Measurements from ENCODE around the gene TMEM52.
"Not testable (repeated sequence)": the region's sequence is repeated elsewhere in the genome, so short reads cannot be mapped to it uniquely, and the experiment has no call there.

TMEM52 gene

GRCh38 chr1:1892763-1893120 lies 26.3 kb downstream of the TMEM52 start:
- no peak for DNase-seq

DNA sequence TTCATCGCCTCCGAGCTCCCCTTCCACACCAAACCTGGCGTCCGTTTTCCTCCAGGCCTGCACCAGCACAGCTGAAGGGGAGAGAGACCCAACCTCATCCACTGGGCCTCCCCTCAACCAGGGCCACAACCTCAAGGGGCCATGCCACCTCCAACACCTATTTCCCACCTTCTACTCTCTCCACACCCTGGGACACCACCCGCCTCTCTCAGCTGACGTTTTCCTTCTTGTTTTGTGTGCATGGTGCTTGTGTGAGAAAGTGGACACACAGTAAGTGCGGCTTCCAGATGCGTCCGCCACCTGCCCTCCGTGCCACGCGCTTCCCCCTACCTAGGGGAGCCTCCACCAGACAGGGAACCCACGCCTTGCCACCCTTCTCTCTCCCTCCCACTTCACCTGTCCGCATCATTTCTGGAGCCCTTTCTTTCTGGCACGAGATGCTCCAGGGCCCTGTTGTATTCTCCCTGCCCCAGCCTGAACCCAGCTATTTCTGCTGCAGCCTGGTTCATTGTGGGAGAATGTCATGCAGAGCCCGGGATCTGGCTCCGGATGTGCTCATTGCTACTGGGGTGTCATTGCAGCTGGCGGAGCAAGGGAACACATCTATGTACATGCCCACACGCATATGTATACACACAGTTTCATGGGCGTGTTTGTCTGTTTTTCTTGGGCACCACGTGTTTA lies 26.9 kb downstream of the TMEM52 start:
- no peak for DNase-seq

DNA sequence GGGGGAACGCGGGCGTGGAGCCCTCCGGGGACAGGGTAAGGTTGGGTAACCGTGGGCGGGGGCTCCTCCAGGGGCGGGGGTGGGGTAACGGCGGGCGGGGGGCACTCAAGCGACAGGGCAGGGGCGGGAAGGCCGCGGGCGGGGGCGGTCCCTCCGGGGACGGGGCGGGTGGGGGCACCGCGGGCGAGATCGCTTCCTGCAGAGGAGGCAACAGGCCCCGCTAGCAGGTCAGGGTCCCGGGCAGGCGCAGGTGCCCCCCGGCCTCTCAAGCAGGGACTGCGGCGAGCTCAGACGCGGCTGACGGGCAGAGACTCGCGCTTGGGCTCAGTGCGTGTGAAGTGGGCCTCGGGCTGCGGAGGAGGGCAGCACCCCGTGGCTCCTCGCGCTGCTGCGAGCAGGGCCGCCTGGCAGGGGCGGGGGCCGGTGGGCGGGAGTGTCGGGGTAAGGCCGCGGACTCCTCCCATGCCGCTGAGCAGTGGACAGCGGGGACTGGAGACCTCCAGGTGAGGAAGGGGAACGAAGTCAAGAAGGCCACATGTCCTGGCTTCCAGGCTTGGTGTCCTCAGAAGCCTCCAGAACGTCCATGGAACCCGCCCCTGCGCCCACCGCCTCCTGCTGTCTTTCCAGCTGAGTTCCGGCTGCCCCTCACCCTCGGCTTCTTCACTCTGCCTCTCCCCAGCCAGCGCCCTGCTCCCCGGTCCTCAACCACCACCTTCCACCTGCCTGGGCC lies 27.6 kb downstream of the TMEM52 start:
- no peak for DNase-seq

GRCh38 chr1:1890506-1891348 lies 28.4 kb downstream of the TMEM52 start, which contains the start of gene GNB1:
Gene GNB1 (minus strand): TSS chr1:1891087. CDS start chr1:1825453, 65,634 bp downstream.
- peak; percentile 81 for DNase-seq

DNA sequence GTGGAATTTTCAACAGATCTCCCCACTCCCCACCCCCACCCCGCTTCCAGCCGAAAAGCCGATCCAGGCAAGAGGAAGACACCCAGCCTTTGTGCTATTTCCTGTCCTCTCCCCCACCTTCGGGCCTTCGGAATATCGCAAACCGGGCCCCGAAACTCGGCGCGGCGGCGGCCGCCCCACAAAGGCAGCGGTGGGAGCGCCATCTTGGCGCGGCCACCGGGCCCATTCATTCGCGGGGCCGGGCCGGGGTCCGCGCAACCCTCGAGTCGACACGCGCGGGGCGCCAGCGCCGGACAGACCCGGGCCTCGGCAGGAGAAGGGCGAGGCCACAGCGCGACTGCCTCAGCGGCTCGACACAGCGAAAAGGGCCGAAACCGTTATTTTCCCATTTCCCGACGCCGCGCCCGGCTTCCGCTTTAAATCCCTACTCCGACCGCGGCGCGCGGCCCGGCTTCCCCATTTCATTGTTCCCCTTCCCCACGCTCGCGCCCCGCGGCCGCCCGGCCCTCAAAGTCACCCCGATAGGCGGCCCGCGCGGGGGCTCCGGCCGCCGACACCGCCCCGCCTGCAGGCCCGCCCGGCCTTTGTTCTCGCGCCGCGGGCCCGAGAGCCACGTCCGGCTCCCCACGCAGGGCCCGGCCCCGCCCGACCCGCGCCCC lies 29.1 kb downstream of the TMEM52 start:
- DNase-seq, result peak; percentile 29

DNA sequence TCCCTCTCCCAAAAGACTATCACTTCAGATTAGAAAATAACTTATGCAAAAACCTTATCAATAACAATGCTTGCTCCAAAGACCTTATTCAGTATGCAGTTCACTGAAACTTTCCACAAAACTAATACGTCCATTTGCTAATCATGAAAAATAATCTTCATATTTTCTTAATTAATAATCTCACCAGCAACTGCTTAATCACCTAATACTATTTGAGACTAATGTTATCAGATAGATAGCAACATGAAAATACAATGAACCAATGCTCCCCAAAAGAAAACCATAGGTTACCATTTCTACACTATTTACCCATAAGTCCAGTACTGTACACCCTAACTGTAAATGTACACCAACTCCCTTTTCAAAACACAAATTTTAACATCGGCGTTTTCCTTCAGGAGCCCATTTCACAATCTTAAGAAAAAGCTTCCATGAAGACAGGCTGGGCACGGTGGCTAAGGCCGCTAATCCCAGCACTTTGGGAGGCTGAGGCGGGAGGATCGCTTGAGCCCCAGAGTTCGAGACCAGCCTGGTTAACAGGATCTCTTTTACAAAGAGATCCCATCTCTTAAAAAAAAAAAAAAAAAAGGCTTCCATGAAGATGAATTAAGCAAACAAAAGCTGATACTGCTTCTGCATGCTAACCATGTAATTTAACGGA lies 29.9 kb downstream of the TMEM52 start:
- no peak for DNase-seq

DNA sequence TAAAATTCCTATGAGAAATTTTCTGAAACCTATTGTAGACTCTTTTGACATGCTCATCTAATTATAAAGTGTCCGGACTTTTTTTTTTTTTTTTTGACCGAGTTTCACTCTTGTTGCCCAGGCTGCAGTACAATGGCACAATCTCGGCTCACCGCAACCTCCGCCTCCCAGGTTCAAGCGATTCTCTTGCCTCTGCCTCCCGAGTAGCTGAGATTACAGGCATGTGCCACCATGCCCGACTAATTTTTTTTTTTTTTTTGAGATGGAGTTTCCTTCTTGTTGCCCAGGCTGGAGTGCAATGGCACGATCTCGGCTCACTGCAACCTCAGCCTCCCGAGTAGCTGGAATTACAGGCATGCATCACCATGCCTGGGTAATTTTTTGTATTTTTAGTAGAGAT lies 35.2 kb downstream of the TMEM52 start:
- not testable (repeated sequence) for DNase-seq

DNA sequence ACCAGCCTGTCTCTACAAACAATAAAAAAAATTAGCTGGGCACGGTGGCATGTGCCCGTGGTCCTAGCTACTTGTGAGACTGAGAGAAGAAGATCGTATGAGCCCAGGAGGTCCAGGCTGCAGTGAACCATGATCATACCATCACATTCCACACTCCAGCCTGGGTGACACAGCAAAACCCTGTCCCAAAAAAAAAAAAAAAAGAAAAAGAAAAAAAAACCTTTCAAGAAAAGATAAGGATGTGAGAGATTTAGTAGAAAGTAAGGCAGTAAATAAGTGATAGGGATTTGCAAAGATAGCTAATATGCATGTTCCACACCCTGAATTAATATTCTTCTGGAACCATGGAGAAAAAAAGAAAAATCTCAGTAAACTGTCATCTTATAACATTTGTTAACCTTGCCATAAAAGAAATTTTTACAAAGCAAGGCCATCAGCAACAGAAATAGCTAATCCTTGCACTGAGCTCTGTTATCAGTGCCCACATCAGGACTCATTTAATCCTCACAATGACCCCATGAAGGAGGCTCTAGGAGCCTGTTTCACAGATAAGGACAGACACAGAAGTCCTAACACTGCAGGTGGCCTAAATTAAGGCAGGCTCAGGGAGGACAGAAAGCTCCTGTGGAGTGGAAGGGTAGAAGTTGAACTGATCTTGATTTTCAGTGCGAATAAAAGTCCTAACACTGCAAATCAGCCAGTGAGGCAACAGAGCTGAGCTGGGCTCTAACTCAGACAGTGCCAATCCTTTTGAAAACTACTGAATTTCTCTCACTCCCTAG lies 35.8 kb downstream of the TMEM52 start:
- no peak for DNase-seq

DNA sequence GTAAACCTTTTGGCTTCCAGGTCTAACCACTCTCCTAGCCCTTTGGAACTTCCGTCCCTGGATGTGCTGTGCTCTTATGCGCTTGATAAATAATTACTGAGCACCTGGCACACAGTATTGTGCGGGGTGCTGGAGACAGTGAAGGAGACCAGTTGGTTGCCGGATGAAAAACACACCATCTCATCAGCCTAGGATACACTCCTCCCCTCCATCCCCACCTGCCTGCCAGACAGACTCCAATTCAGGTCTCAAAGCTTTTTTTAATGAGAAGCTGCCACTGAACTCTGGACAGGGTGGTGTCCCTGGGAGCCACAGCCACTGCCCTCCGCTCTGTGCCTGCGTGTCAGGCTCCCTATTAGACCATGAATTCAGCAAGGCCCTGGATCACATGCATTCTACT lies 37.4 kb downstream of the TMEM52 start:
- no peak for DNase-seq

DNA sequence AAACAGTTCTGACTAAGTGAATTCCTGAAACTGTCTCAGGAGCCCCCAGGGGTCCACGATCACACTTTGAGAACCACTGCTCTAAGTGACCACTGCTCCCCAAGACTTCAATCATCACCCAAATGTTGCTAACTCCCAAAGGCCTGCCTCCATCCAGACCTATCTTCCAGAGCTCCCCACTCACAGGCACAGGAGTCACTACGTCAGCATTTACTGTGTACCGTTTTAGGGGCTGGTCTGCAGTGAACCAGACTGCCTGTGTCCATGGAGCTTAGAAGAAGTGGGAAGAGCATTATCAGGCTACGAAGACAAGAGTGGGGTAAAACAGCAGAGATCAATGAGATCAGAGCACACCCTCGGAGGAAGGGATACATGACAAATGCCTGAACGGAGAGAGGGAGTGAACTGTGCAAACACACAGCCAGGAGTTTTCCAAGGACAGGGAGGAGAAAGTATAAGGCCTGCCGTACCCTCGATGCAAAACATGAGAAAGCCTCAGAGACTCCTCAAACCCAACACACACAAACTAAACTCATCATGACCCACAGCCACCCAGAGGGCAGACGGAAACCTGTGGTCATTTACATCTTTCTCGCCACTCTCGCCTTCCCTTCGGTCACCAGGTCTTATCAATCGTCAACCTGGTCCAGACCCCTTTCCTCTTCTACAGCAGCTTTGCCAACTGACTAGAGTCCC lies 38.3 kb downstream of the TMEM52 start:
- no peak for DNase-seq

DNA sequence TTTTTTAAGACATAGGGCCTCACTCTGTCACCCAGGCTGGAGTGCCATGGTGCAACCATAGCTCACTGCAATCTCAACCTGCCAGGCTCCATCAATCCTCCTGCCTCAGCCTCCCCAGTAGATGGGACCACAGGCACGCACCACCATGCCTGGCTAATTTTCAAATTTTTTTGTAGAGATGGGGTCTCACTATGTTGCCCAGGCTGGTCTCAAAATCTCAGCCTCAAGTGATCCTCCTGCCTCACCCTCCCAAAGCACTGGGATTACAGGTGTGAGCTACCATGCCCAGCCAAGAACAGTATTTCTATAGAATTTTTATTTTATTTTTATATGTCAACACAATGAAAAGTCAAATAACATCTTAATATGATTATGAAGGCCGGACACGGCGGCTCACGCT lies 39.1 kb downstream of the TMEM52 start:
- DNase-seq, result no peak

GRCh38 chr1:1877865-1878436 lies 41.1 kb downstream of the TMEM52 start:
- DNase-seq, result no peak

GRCh38 chr1:1876335-1876930 lies 42.6 kb downstream of the TMEM52 start:
- DNase-seq, result no peak

GRCh38 chr1:1875932-1876331 lies 43.1 kb downstream of the TMEM52 start:
- DNase-seq, result no peak

DNA sequence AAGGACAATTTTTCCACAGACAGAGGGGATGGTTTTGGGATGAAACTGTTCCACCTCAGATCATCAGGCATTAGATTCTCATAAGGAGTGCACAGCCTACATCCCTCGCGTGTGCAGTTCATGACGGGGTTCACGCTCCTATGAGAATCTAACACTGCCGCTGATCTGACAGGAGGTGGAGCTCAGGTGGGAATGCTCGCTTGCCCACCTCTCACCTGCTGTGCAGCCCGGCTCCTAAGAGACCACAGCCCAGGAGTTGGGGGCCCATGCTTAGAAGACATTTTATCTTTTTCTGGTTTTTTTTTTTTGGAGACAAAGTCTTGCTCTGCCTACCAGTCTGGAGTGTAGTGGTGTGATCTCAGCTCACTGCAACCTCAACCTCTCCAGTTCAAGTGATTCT lies 44.2 kb downstream of the TMEM52 start:
- no peak for DNase-seq

GRCh38 chr1:1873186-1873585 lies 45.9 kb downstream of the TMEM52 start:
- DNase-seq, result no peak

- DNase-seq, result no peak
Observed at GRCh38 chr1:1872329-1872994, 46.6 kb downstream of the TMEM52 start.

- no peak for DNase-seq
Observed at GRCh38 chr1:1869469-1869868, 49.6 kb downstream of the TMEM52 start.
